HL-60/S4 treated with retinoic acid at 250 ng/mL for 4 days and 3 days (cell line): ENCODE data around the gene KIAA1328.

Source experiments
- in situ Hi-C: fragments of 300-500 bp; cut with MboI; formaldehyde crosslinking; loops from 2 replicates; pipeline ENCODE4 v1.7.0; 2022; ENCODE audit warnings: low sequenced_read_pairs

Gene KIAA1328

DNA sequence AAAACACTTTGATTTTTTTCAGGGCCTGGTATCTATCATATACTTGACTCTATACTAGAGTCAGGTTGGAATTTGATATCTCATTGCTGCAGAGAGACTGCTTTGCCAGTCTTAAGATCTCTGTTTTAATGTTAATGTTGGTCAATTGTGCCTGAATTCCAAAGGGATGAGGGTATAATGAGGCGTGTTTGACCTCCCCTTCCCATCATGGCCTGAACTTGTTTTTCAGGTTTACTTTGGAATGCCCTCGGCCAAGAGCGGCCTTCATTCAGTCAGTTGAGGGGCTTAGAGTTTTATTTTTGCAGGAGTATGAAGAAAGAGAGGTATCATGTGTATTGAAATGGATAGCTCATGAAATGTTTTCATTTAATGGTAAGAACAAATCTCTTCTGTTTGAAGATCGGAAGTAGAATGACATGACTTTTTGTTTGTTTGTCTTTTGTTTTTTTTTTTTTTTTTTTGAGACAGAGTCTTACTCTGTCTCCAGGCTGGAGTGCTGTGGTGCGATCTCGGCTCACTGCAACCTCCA lies 119.0 kb downstream of the KIAA1328 start:
- in situ Hi-C loops: no loop called here

DNA sequence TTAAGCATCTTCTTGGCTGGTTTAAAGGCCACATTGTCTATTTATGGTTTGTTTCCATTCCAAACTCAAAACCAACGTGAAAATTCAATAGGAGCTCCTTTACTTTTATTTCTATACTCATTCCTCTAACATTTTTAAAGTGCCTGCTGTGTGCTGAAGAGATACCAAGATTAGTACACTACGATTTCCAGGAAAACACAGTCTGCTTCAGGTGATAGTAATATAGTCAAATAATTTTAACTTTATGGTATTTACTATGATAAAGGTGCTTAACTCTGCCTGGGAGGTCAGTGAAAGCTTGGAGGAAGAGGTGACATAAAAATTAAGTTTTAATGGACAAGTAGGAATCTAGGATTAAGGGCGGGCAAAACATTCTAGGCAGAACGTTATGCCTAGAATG lies 121.4 kb downstream of the KIAA1328 start:
- in situ Hi-C loops: no loop called here

DNA sequence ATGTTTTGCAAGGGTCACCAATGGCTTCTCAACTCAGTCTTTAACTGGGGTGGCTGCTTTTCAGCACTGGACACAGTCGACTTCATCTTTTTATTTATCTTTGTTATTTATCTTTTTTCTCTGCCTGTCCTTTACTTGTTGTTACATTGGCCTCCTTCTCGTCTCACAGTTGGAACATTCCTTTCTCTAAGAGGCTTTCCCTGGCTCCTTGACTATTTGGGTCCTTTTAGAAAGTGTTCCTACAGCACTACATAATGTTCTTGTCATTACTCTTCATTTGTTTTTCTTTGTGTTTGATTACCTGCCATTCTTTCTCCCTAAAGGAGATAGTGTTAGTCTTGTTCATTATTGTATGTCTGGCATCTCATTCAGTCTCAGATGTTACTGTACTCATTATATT lies 122.0 kb downstream of the KIAA1328 start:
- in situ Hi-C loops: no loop called here

DNA sequence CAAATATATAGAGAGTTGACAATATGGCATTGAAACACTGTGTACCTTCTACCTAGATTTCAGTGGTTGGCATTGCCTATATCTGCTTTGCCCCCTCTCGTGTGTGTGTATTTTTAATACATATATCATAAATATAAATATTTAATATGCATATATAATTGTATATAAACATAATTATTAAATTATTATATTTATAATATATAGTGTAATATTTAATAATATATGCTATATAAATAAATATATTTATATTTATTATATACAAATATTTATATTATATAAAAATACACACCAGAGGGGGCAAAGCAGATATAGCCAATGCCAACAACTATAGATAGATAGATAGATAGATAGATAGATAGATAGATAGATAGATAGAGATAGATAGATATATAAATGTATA lies 124.1 kb downstream of the KIAA1328 start:
- in situ Hi-C loops: no loop called here

DNA sequence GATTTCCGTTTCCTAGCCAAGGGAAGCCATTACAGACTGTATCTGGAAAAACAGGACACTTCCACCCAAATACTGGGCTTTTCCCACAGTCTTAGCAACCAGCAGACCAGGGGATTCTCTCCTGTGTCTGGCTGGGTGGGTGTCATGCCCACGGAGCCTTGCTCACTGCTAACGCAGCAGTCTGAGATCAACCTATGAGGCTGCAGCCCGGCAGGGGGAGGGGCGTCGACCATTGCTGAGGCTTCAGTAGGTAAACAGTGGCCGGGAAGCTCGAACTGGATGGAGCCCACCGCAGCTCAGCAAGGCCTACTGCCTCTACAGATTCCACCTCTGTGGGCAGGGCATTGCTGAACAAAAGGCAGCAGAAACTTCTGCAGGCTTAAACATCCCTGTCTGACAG lies 131.1 kb downstream of the KIAA1328 start:
- in situ Hi-C loops: no loop called here

DNA sequence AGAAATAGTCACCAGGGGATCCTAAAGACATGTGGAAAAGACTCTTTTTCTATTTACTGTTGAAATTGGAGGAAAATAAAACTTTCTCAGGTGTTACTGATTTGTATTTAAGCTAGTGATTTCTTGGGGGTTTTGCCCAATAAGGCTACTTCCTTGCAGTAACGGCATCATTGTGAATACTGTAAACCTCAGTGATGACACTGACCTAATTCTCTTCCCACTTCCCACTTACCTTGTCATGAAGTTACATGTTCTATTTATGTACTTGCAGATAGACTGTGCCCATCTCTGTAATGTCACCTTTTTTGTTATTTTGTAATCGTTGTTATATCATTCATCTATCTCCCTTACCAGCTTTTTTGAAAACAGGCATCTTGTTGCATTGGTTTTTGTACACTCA lies 134.5 kb downstream of the KIAA1328 start:
- in situ Hi-C loops: no loop called here

DNA sequence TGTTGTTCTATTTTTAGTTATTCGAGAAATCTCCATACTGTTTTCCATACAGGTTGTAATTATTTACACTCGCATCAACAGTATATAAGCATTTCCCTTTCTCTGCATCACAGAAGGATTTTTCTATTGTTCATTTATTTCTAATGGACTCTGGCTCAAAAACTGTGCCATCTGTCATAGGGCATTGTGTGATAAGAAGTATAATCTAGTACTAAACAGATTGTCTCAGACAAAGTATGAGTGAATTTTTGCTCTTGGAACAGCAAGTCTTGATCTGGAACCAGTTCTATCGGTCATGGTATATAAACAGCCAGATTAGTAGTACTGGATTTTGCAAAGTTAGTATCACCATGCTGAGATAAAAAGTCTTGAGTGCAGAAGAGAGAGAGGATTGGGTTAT lies 145.8 kb downstream of the KIAA1328 start:
- in situ Hi-C loops: no loop called here

DNA sequence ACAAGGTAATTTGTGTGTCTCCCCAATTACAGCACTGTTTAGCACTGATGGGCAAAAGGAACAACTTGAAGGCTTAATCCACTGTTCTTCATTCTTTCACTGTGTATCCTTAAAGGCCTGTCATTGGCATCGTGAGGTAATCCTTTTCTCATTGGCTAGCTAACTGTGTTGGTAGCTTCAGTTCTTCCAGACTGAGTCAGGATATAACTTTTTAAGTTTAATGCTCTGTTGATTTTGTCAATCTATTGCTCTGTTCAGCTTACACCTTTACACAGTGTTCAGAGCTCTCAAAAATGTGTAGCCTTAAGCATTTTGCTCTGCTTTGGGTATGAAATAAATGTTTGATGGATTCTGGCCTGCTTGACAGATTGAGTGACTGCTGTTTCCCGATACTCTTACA lies 148.2 kb downstream of the KIAA1328 start:
- in situ Hi-C loops: no loop called here

DNA sequence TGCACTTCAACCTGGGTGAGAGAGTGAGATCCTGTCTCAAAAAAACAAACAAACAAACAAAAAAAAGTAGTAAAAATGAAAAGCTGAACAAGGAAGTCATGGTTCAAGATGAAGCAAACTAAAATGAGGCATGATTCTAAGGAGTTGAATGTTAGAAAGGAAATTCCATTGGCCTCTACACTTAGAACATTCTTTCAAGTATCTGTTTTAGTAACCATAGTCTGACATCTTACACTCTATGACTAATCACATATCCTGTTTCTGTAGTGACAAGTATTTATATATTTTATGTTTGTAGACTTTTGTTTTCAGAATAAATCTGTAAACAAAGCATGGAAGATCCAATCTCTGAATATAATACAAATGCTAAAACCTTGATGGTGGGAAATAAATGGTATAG lies 164.1 kb downstream of the KIAA1328 start:
- in situ Hi-C loops: no loop called here

DNA sequence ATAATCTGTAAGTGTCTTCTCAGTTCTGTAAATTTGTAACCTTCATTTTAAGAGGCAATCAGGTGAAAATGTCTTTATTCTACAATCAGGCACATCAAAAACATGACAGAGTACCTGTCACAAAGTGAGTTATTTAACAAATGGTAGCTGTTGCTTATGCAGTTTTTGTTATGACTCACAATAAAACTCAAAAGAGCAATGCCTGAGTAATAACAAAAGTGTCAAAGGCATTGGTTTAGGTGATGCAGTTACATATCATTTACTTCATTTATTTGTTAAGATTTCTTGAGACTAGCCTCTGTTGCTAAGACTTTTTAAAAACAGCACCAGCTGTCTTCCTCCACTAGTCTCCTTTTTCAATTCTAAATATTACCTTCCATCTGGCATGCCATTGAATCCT lies 177.8 kb downstream of the KIAA1328 start:
- in situ Hi-C loops: no loop called here

DNA sequence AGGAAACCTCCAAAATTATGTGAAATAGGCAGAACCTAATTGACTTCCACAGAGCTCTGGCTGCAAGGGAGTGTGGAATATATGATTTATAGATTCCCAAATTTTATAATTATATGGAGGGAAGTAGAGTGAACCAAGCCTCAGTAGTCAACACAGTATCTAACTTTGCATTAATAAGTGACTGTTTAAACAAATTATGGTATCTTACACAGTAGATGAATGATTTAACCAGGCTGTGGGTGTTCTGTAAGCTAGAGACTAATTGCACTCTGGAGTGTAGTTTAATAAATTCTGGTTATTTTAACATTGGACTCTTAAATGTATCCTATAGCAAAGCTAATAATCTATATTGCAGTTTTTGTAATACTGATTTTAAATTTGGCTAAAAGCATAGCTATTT lies 183.5 kb downstream of the KIAA1328 start:
- in situ Hi-C loops: no loop called here

DNA sequence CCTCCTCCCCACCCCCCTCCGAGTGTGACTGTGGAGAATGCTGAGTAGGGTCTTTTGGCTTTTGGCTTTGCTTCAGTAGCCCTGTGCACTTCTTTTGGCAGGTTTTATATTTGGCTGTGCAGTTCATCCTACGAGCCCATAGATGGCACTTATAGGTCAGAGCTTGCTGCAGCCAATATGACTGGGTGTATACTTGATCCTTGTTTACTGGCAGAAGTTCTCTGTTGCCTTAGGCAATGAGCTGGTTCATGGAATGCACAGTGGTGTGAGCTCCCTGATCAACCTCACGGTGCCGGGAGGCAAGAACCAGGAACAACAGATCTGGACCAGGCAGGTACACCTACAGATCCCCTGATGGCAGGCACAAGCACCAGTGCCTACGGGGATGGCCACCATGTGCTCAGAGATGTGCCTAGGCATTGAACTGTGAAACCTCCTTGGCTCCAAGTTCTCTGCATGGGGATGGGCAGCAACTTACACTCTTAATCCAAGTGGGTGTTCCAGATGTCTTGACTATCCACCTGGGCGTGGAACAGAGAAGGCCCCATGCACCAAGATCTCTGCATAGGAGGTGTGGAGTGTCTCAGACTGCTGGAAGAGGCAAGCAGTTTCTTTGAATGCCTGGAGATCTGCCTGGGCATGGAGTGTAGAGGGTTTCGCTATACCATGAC lies 190.4 kb downstream of the KIAA1328 start:
- in situ Hi-C loops: no loop called here

DNA sequence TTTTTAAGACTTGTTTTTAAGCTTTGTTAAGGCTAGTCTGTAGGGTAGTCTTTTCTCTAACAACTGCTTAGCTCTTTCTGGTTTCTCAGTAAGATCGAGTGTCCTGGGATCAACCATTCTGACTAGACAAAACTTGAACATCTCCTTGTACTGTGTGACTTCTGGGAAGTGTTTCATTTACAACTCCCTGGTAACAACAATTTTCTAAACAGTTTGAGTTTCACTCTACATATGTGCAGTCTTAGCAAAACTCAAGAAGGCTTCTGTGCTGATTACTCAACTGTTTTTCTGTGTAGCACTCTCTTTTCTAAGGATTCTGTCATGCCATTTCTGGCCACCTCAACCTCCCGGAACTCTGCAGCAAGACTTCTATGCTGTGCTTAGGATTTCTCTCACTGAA lies 204.5 kb downstream of the KIAA1328 start:
- in situ Hi-C loops: no loop called here

DNA sequence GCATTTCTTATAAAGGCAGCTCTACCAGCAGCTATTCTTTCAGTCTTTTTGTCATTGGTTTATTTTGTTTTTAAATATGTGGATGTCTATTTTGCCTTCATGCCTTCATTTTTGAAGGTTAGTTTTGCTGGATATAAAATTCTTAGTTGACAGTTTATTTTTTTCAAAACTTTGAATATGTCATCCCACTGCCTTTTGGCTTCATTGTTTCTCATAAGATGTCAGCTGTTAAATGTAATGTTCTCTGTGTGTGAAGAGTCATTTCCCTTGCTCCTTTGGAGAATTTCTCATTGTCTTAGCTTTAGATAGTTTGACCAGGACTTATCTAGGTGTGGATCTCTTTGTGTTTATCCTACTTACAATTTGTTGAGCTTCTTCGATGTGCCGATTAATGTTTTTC lies 213.5 kb downstream of the KIAA1328 start:
- in situ Hi-C loops: no loop called here

DNA sequence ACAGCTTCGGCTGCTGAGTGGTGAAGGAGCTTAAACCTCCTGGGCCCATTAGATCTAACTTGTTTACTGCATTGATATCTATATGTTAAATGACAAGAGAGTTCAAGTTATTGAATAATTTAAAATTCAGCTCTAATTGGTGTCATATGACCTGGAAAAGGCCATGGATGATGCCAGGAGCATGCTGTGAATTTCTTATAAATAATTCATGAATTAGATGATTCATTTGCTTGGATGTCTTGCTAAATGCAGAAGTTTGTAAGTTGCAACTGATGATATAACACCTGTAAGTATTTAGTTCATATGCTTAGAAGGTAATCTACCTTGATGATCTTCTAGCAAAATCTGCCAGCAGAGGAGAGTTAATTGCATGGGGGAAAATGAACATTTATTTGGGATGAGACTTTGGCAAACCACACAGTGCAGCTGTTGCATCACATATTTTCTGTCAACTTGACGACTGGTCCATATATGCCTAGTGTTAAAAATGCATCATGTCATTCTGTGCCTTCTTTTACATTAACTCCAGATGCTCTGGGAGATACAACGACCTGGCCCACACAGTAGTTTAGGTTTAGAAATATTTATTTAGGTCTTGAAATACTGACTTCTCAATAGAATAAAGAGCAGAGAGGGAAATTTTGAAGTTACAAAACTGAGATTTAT lies 226.3 kb downstream of the KIAA1328 start:
- in situ Hi-C loops: no loop called here

DNA sequence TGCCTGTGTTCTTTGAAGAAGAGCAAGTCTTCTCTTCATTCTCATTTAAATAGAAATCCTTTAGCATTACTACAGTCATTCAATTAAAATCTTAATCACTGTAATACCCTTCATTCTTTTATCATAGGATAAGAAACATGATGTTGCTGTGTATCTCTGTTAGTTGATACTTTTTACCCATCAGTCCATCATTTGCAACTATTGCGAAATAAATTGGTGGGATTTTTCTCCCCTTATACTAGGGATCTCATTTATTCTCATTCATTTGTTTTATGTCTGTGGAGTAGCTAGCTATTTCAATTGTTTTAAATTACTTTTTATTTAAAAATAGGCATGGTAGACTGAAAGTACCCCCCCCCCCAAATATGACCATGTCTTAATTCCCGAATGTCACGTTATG lies 235.3 kb downstream of the KIAA1328 start:
- in situ Hi-C loops: no loop called here

DNA sequence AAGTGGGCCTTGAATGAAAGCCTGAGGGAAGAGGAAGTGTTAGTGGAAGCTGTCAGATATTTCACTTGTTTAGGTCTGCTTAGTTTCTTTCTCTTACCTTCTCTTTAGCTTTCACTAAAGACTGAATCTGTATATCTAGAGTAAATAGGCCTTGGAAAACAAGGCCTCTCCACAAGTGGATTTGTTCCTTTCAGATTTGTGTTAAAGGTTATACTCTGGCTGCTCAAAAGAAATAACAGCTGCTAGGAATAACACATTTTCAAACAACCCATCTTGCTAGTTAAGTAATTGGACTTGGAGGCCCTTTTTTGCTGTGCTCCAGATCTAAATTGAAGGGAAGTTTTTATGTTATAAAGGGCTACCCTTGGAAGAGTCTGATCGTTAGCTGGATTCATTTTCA lies 236.3 kb downstream of the KIAA1328 start:
- in situ Hi-C loops: no loop called here

DNA sequence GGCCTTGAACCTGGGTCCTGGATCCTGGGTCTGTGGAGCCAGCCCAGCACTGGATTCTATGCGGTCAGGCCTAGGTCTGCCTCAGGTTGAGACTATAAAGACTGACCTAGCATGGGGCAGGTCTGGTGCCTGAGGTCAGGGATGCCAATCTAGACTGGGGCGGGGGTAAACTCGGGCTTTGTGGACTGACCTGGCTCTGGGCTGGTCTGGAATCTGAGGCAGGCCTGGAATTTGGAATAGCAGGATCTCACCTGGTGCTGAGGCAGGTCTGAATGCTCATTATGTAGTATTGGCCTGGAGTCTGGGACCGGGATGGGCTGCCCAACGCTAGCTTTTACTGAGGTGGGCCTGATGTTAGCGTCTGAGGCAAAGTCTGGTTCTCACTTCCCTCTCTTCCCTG lies 256.0 kb downstream of the KIAA1328 start:
- in situ Hi-C loops: no loop called here

DNA sequence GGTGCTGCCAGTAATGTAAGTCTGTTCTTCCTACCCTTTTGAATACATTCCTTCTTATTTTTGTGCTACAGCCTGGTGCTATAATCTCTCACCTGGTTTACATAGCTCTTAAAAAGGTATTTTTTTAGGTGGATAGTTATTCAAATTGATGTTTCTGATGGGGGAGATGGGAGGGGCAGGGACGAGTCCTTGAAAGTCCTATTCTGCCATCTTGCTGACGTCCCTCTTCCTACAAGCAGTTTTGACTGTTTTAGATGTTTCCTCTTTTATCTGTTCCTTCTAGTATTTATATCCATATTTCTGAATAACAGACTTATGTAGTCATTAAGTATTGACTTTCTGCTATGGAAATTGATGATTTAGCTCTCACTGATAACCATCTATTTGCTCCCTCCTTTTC lies 256.4 kb downstream of the KIAA1328 start:
- in situ Hi-C loops: no loop called here

DNA sequence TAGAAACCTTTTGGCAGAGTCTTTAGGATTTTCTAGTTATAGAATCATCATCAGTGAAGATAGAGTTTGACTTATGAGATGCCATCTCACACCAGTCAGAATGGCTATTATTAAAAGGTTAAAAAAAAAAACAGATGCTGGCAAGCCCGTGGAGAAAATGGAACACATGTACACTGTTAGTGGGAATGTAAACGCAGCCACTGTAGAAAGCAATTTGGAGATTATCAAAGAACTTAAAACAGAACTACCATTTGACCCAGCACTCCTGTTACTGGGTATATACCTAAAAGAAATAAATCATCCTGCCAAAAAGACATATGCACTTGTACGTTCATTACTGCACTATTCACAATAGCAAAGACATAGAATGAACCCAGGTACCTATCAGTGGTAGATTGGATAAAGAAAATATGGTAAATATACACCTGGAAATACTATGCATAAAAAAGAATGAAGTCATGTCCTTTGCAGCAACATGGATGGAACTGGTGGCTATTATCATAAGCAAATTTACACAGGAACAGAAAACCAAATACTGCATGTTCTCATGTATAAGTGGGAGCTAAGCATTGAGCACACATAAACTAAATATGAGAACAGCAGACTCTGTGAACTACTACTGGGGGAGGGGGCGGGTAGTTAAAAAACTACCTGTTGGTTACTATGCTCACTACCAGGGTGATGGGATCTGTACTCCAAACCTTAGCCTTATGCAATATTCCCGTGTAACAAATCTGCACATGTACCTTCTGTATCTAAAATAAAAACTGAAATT lies 279.0 kb downstream of the KIAA1328 start:
- in situ Hi-C loops: no loop called here

DNA sequence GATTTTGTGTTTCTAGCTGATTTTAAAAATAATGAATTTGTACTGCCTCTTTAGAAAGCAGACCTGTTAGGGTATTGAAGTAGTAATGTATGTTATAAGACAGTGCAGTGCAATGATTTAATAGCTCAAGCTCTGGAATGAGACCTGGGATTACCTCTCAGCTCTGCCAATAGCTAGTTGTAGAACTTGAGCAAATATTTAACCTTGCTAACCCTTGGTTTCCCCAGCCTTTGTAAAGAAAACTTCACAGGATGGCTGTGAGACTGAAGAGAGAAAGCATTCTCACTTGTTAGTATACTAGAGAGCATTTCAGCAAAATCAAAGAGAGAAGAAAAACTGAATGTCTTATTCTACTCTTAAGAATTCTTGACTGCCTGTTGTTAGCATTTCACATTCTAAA lies 293.9 kb downstream of the KIAA1328 start:
- in situ Hi-C loops: no loop called here

DNA sequence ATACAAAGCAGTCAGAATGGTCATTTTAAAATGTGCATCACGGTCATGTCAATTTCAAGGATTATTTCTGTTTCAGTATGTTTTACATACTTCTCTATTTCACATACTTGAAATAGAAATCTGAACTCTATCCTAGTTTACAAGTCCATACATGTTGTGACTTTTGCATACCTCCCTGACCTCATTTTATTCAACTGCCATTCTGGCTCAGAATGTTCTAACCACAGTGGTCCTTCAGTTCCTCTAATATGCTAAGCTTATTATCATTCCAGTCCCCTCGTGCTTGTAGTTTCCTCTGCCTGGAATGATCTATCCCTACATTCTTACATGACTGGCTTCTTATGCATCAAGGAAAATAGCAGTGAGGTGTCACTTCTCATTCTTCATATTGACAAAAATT lies 295.6 kb downstream of the KIAA1328 start:
- in situ Hi-C loops: no loop called here
